Stimulated activated CD8-positive, alpha-beta memory T cell treated with anti-CD3 and anti-CD28 coated beads, Interleukin-7, amount 100 ng/mL, for 4 hours (primary cell): ENCODE measurements around the gene KRTAP10-12.

ENCODE experiments used
- DNase-seq, 2 donors: peaks; one replicate each; pipeline ENCODE4 v3.0.0-alpha.2; 2020; ENCODE audit warnings: low read depth in 2 of 2

Gene KRTAP10-12

GRCh38 chr21:44699502-44700001 lies 2.6 kb downstream of the KRTAP10-12 start:
- no peak for DNase-seq

DNA sequence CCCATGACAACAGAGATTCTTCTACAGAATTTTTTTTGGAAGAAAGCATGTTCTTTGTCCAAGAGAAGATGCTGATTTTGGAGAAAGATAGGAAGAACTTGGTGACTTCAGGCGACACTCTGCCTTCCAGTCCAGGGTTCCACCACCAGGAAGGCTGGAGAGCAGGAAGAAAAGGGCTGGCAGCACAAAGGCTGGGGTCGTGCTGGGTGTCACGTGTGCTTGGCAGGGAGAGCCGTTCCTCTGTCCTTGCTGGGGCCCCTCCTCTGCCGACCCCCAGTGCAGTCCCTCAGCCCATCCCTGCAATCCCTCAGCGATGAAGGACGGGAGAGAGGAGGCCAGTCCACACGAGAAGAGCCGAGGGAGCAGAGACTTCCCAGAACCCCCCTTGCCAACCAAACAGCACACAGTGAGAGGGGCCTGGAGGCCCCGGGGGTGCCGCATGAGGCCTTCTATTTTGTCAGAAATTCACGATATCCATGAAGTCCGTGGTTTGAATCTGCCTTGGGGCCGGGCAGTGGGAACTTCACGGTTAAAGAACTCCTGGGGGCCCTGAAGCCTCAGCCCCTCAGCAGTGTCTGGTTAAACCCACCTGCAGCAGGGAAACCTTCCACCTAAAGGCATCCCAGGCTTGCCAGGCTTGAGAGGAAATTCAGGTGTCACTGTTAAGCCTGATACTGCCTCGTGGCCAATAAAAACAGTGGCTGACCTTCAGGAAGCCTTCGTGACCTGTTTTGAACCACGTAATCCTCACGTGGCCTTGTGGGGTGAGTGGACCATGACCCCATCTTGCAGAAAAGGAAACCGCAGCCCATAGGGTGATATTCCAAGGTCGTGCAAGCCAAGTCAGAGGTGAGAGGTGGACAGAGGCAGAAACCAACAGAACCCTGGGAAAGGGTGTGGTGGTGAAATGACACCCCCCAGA lies 3.4 kb downstream of the KRTAP10-12 start:
- no peak for DNase-seq

DNA sequence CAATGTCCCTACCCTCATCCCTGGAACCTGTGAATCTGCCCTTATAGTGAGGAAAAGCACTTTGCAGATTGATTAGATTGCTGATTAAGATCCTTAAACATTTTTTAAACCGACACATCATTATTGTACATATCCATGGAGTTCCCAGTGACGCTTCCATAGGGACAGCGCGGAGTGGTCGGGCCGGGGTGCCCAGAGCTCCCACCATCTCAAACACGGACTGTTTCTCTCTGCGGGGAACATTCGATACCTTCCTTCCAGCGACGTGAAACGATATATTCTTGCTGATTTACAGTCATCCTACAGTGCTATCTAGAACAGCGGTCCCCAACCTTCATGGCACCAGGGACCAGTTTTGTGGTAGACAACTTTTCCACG lies 4.0 kb downstream of the KRTAP10-12 start:
- DNase-seq, result no peak

GRCh38 chr21:44701541-44701940 lies 4.6 kb downstream of the KRTAP10-12 start:
- no peak for DNase-seq

GRCh38 chr21:44702111-44702972 lies 5.4 kb downstream of the KRTAP10-12 start:
- no peak for DNase-seq

DNA sequence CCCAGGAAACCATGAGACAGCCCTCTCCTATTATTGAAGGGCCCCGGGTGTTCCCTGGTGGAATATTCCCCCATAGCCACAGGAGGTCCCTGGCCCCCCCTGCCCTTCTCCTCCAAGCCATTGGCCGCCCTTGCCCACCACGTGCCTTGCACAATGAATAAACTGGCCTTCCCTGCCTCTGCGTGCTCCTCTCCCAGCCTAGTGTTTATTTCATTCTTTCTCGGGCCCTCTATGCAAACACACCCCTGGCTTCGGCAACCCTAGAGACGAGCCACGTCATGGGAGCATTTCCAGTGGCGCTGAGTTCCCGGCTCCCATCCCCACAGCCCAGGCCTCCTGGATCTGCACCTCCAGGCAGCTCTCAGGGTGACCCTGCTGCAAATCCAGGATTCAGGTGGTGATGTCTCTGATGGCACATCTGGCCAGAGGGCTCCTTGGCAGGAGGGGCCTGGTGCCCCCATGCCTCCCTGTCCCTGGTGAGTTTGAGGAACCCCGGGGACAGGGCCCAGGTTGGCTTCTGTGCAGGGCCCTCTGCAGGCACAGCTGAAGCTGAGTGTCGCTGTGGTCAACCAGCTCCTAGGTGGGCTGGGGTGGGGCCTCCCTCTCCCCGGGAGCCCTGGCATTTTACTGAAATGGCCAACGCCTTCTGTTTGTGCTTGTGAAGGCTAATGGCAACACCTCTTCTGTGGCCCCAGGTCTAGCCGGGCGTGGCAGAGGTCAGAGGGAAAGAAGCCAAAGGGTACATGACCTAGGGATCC lies 6.2 kb downstream of the KRTAP10-12 start:
- no peak for DNase-seq

DNA sequence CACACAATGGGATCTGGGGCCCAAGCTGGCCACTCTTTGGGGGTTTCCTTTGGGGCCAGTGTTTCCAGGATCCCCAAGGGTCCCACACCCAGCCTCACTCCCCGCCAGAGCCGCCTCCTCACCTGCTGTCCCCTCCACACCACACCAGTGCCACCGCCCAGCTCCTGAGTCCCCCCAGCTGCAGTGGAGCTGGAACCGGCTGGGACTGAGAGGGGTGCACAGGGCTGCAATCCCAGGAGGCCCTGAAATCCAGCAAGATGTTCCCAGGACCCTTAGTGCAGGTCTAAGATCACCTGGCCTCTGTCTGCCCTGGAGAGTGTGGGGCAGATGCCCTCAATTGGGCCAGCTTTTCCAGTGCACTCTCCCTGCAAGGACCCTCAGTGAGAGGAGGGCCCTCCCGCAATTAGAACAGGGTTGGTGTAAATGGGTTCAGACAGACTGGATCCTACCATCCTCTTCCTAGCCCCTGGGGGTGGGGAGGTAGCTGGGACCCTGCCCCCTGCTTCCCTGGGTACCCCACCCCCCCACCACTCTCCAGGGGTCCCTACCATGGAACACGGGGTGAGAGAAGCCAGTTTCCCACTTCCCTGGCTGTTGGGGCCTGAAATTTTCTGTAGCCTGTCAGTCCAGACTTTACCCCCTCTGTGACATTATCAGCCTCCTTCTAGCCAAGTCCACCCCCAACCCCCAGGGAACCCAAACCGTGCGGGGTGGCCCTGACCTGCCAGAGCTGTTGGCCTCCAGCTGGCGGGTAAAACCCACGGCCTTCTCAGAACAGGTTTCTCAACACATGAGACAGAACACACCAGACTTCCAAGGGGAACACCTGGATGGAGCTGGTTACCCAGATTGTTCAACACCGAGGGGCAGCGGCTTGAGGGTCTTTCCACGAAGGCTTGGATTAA lies 7.0 kb downstream of the KRTAP10-12 start:
- no peak for DNase-seq

GRCh38 chr21:44704636-44705001 lies 7.6 kb downstream of the KRTAP10-12 start:
- no peak for DNase-seq

- no peak for DNase-seq
These were observed 9.2 kb downstream of the KRTAP10-12 start for GRCh38 chr21:44706026-44706705.

DNA sequence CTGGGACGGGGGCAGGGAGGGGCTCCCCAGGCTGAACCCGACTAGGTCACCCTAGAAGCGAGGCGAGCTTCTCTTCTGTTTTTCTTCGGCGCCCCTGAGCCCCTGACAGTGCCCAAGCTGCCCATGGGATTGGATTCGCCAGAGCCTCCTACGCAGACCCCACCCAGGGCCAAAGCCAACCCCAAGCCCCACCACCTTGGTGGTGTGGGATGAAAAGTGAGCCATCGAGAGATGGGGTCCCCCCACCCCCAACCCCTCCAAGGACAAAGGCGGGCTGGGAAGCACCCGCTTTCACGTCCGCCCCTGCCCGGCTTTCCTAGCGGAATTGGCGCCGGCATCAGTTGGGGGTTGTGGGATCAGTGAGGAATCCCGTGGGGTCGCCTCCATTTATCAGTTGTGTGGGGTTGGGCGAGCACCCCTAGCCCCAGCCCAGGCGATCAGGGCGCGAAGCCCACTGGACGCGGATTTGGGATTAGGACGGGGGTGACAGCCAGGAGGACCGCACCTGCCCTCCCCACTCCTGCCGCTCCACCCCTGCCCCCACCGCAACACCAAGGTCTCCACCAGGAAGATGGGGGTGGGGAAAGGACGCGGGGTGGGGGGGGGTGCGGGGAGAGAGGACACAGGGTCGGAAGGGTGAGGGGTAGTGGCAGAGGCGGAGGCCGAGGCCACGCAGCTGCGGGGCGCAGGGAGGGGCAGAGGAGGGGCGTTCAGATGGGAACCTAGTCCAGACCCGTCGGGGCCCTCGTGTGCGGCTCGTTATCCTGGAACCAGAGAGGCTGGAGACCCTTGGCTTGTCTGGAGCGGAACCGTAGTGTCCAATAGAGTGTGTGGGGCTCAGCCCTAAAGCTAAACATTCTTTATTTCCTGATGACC lies 10.0 kb downstream of the KRTAP10-12 start:
- no peak for DNase-seq

DNA sequence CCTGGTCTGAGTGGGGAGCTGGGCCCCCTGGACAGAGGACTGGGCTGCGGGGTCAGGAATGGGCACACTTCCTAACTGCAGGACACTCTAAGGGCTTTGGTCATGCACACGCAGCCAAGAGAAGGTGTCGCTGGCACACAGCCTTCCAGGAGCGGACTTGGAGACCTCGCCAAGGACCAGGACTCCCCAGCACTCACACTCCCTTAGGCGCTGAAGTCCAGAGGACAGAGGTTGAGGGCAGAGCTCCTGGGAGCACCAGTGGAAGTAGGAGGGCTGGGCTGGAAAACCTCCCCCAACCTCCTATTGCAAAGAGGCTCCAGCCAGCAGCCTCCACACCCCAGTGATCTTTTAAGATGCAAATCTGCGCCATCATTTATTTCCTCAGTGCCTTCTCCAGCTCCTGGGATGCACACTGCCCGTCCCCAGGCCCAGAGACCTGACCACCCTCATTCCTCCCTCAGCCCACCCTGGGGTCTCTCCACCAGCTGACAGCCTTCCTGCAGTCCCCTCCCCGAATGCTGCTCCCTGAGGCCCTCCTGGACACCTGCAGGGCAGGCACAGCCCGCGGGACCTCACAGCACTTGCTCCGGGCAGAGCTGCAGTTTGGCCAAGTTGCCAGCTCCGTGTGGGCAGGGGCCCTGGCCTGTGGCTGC lies 11.4 kb downstream of the KRTAP10-12 start:
- no peak for DNase-seq

- DNase-seq, result no peak
These were observed 12.0 kb downstream of the KRTAP10-12 start for GRCh38 chr21:44708866-44709425.

DNA sequence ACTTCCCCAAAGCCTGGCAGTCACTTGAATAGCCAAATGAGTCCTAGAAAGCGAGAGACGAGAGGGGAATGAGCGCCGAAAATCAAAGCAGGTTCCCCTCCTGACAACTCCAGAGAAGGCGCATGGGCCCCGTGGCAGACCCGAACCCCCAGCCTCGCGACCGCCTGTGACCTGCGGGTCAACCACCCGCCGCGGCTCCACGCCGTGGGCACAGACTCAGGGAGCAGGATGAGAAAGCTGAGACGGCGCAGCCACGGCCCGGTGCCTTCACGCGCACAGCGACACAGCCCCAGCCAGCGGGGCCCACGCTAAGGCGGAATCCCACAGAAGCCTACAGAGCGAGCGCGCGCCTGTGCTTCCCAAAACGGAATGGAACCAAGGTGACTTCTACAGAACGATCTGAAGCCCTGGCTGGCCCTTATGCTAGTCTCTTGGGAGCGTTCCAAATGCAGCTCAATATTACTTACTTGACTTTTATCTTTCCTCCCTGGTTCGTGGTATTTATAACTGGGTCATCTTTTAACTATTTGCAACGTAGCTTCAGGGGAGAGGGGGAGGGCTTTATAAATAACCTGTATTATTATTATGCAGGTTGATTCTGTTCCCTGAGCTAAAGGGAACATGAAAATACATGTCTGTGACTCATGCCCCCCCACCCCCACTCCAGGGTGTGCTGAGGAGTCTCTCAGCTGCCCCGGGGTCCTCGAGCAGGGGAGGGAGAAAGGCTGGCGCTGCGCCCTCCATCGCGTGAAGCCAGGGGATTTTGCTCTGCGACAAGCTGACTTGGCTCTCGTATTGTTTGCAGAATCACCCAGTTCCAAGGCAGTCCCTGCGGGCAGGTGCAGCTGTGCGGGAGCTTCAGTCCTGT lies 12.7 kb downstream of the KRTAP10-12 start:
- DNase-seq, result no peak

DNA sequence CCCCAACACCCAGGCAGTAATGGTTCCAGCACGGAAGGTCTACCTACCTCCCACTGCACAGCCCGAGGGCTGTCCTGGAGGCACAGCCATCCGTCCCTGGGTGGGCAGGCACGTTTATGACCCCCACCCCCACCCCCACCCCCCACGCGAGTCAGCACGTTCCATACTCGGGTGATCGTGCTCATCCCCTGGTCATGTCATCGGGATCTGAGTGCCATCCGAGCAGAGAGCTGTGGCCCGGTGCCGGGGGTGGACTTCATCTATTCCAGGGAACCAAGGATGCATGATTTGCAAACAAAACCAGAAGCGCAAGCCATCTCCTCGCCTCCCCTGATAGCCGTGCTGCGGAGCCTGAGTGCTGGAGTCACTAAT lies 13.3 kb downstream of the KRTAP10-12 start:
- no peak for DNase-seq

DNA sequence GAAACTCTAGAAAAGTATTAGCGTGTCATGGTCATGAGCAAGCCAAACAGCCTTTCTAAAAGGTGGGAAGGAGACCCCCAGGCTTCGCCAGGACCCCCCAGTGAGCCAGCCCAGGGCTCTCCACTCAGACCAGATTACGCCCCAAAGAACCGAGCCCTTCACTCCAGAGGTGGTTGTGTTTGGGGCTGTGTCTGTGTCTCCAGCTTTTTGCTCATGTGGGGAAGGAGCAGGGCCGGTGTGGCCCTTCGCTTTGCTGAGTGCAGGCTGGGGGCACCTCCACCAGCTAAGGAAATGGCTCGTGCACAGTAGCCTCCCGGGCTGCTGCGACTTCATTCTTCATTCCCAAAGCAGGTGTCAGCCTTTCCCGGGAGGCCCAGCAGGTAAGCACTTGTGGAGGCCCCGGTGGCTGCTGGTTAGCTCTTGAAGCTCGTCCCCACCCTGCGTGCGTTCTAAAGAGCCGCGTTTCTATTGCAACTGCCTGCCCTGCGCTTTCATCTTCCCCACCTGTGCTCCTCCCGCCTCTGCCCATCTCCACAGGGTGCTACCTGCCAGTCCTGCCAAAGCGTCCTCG lies 13.9 kb downstream of the KRTAP10-12 start:
- no peak for DNase-seq

GRCh38 chr21:44711327-44712202 lies 14.6 kb downstream of the KRTAP10-12 start, which contains the start of gene TSPEAR:
TSPEAR (minus strand) TSS chr21:44711572; CDS start chr21:44711514, 58 bp downstream.
- DNase-seq, result no peak
